ENCODE results near the gene NRIP2. TPM values are rescaled to one million over a fixed set of nuclear protein-coding genes. Genes with fewer than 3 reads are reported as not detected.

The NRIP2 gene
- total RNA-seq, 1 experiment from 2014 or later, result 0.15 TPM

GRCh38 chr12:2819810-2820209 is 15.0 kb downstream of the NRIP2 start:
- TF ChIP-seq CTCF (conservative IDR thresholded peaks at IDR 0.05), result no peak
- Histone ChIP-seq H2BK15ac (ENCODE audit: low read depth, low read length) (no peak overlapping the region), H3K9me3 (ENCODE audit: control insufficient read depth, low read depth, low read length) (no peaks in the 10 kb centered on the region)

More at GRCh38 chr12:2819810-2820209, 15.0 kb downstream of the NRIP2 start:
- Histone ChIP-seq H2BK12ac (ENCODE audit: insufficient read length, low read depth, low read length) (no peak overlapping the region), H4K5ac (ENCODE audit: insufficient read length, low read depth, low read length) (no peak overlapping the region), H3K23ac (ENCODE audit: insufficient read length, low read depth, low read length) (no peak overlapping the region), H3K9ac (ENCODE audit: extremely low read depth, insufficient read length, low read length) (no peak overlapping the region), H3K27me3 (ENCODE audit: insufficient read depth, low read length) (no peaks in the 10 kb centered on the region), H2AFZ (ENCODE audit: low read length) (no peak overlapping the region), H2AK5ac (ENCODE audit: insufficient read length, low read length) (no peak overlapping the region), H4K20me1 (ENCODE audit: control insufficient read depth, insufficient read depth, insufficient read length) (no peaks in the 10 kb centered on the region), H2BK5ac (ENCODE audit: insufficient read length, low read length) (no peak overlapping the region), H3K79me2 (ENCODE audit: insufficient read depth, low read length) (no peaks in the 10 kb centered on the region), H3K79me1 (ENCODE audit: insufficient read depth, low read depth, low read length, poor library complexity, severe bottlenecking) (no peaks in the 10 kb centered on the region), H4K8ac (replicated peaks; ENCODE audit: insufficient read length, low read depth, low read length) (no peak overlapping the region), H3K18ac (ENCODE audit: insufficient read length, low read depth, low read length) (no peak overlapping the region), H2BK120ac (ENCODE audit: low read depth, low read length, poor library complexity, severe bottlenecking) (no peak overlapping the region), H3K4ac (ENCODE audit: low read depth, low read length) (no peak overlapping the region), H3T11ph (ENCODE audit: low read length) (no peak overlapping the region), H3K23me2 (ENCODE audit: insufficient read length, low read depth, low read length, poor library complexity, severe bottlenecking) (no peaks in the 10 kb centered on the region), H3K14ac (ENCODE audit: insufficient read depth, low read length) (no peak overlapping the region), H2BK20ac (ENCODE audit: low read depth, low read length, poor library complexity, severe bottlenecking) (no peak overlapping the region), H3K4me2 (ENCODE audit: insufficient read depth, insufficient read length, low read length) (no peak overlapping the region), H3K27ac (ENCODE audit: insufficient read length, low read depth, low read length) (no peak overlapping the region), H3K4me1 (ENCODE audit: insufficient read depth, low read length) (no peaks in the 10 kb centered on the region), H3K56ac (ENCODE audit: insufficient read length, low read depth, low read length) (no peak overlapping the region), H4K91ac (ENCODE audit: insufficient read length, low read depth, low read length) (no peak overlapping the region)
- Mint-ChIP-seq H3K27me3 (ENCODE audit: low read depth) (no peaks in the 10 kb centered on the region), H3K9me3 (no peaks in the 10 kb centered on the region; a peak in 1 of 5 replicates), H3K27ac (peak overlapping the region; percentile 21 to 95 (median 77); a peak in 5 of 7 replicates), H3K4me3 (peak overlapping the region; percentile 10 to 15; a peak in 2 of 5 replicates), H3K4me1 (peaks cover 19 to 27% of the 10 kb centered on the region in 2 experiments), H3K36me3 (ENCODE audit: insufficient read depth in 1 of 3, low read depth in 3 of 3) (peaks cover 51 to 76% (median 75%) of the 10 kb centered on the region in 3 experiments)
- no CpG with 5 or more reads among the region's 15 CpGs for WGBS (ENCODE audit: extremely low coverage, insufficient read length, low lambda C conversion rate)
- DNase-seq, result no peak

Measured in H9 (cell line).